GM12892 (cell line): ENCODE measurements around the gene TMCO4.

Source experiments
- POLR2A ChIP-seq: IDR thresholded peaks from 2 replicates; pipeline ENCODE4 v1.6.1; 2011; ENCODE audit warnings: low read depth, low read length, control low read depth
- POLR2AphosphoS5 ChIP-seq: IDR thresholded peaks from 2 replicates; pipeline ENCODE4 v1.6.1; 2011; ENCODE audit warnings: low read depth, low read length, control low read depth
- TAF1 ChIP-seq: IDR thresholded peaks from 2 replicates; pipeline ENCODE4 v1.6.1; 2011; ENCODE audit warnings: low read depth, mild to moderate bottlenecking, control low read depth, low read length, borderline replicate concordance

- TF ChIP-seq POLR2A (no peak), POLR2AphosphoS5 (no peak), TAF1 (no peak)
Measured at GRCh38 chr1:19723874-19724273, 75.8 kb downstream of the TMCO4 start.
